Choroid plexus epithelial cell (primary cell): ENCODE data around the gene LMF1.
"Not testable (repeated sequence)": the region's sequence is repeated elsewhere in the genome, so short reads cannot be mapped to it uniquely, and the experiment has no call there.

Experiments used
- DNase-seq: peaks from one replicate; pipeline ENCODE4 v3.0.0-alpha.2; 2010; ENCODE audit warnings: low read depth
- H3K4me3 ChIP-seq: 2 replicates; pipeline ENCODE4 v1.5.1; 2011; ENCODE audit warnings: low read depth, mild to moderate bottlenecking, control low read depth, low read length, moderate library complexity
- TF ChIP-seq, protein P1 (sequence below): conservative IDR thresholded peaks from 2 replicates; pipeline ENCODE4 v1.5.1; 2011; ENCODE audit warnings: low read depth, mild to moderate bottlenecking, control low read depth, inconsistent platforms, low read length, moderate library complexity

The LMF1 gene

DNA sequence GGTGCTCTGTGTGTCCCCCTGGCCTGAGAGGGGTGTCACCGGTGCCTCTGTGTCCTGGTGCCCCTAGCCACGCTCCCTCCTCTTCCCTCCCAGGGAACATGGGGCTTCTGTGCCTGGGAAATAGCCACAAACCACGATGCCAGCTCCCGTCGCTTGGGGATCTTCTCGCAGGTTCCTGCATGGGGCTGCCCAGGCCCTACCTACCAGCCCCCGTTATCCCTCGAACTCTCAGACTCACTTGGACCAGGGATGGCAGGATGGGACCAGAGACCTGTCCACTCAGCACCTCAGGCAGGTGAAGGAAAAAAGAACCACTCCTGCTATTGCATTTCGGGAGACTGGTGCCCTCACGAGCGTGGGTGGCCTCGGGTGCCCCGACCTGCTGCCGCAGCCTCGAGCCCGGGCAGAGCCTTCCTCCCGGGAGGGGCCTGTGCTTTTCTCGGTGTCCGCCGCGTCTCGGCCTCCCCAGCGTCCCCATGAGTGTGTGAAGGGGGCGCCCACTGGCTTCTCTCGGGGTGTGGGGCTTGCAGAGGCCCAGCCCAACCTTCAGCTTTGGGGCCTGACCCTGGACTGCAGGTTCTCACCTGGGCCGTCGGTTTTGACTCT, 129.2 kb downstream of the LMF1 start:
- no peak overlapping the region for H3K4me3 ChIP-seq
- TF ChIP-seq, protein P1, sequence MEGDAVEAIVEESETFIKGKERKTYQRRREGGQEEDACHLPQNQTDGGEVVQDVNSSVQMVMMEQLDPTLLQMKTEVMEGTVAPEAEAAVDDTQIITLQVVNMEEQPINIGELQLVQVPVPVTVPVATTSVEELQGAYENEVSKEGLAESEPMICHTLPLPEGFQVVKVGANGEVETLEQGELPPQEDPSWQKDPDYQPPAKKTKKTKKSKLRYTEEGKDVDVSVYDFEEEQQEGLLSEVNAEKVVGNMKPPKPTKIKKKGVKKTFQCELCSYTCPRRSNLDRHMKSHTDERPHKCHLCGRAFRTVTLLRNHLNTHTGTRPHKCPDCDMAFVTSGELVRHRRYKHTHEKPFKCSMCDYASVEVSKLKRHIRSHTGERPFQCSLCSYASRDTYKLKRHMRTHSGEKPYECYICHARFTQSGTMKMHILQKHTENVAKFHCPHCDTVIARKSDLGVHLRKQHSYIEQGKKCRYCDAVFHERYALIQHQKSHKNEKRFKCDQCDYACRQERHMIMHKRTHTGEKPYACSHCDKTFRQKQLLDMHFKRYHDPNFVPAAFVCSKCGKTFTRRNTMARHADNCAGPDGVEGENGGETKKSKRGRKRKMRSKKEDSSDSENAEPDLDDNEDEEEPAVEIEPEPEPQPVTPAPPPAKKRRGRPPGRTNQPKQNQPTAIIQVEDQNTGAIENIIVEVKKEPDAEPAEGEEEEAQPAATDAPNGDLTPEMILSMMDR: no peak
- no peak for DNase-seq

DNA sequence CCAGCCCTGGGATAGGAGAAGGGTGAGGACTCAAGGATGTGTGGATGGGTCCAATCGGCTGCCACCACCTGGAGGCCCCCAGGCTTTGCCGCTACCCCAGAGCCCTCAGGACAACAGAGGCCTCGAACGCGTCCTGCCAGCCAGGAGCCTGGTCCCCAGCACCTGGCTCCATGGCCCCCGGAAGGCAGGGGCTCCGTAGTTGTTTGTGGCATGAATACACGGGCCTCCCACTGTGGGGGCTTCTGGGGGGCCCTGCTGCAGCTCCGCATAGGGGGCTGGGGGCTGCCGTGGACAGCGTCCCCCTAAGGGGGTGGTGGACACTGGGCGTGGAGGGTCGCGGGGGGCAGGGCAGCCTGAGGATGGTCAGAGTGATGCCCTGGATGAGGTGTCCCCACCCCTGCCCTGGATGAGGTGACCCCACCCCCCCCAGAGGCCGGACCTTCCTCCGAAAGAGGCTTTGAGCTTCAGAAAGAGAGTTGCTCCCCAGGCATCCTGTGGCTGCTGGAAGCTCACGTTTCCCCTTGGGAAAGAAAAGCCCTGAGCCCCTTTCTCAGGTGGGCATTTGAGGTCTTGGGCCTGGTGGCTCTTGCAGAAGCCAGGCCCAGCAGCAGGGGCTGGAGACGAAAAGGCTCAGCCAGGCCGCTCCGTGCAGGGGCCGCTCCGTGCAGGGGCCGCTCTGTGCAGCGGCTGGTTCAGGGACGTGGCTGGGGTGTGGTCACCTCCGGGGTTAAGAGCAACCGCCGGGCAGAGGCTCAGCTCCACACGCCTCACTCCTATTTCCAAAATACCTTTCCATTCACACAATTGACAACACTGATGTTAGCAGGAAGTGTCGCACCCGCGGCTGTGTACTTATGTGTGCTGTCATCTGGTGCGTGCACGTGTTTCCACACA, 130.0 kb downstream of the LMF1 start:
- TF ChIP-seq, protein P1: no peak
- H3K4me3 ChIP-seq: no peak overlapping the region
- no peak for DNase-seq

DNA sequence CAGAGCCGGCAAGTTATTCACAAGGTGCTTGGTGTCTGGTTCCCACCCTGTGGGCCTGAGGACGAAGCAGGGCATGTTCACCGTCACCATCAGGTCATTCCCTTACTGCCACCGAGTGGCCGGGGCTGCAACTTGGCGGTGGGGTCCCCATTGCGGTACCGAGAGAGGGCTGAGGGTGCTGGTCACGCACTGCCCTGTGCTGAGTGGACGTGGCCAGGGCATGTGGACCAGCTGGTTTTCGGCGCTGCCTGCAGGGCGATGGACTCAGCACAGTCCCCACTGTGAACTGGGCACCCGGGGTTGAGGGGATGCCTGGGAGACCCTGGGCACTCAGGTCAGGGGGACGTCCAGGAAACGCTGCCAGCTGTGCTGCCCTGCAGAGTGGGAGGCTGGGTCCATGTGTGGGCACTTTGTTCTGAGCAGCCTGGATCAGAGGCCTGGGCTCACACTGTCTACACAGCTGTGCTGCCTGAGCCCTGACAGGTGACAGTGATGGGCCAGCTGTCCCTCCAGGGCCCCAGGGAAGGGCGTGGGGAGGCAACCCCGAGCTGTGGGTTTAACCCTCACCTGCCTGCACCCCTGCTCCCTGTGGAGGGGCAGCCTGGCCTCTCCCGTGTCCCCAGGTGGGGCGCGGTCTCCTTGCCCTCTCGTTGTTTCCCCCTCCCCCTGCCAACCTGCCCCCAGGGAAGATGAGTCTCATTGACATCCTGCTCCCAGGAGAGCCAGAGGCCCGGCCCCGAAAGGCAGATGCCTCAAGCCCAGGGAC, 131.0 kb downstream of the LMF1 start:
- no peak for DNase-seq
- TF ChIP-seq, protein P1: no peak

DNA sequence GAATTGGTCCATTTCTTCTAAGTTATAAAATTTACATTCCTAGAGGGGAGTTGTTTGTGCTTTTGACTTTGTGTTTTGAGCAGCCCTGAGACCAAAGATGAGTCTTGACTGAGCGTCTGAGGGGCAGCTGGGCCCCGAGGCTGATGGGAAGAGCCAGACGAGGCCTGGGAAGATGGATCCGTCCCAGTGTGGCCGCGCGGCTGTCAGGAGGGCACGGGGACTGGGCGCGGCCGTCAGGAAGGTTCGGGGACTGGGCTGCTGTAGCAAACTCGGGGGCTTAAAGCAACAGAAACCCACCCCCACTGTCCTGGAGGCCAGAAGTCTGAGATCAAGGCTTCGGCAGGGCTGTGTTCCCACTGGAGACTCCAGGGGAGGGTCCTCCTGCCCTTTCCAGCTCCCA, 132.0 kb downstream of the LMF1 start:
- no peak for DNase-seq
- TF ChIP-seq, protein P1: no peak
- H3K4me3 ChIP-seq: no peak overlapping the region

More for the DNA sequence above, 131.0 kb downstream of the LMF1 start:
- H3K4me3 ChIP-seq: no peak overlapping the region

DNA sequence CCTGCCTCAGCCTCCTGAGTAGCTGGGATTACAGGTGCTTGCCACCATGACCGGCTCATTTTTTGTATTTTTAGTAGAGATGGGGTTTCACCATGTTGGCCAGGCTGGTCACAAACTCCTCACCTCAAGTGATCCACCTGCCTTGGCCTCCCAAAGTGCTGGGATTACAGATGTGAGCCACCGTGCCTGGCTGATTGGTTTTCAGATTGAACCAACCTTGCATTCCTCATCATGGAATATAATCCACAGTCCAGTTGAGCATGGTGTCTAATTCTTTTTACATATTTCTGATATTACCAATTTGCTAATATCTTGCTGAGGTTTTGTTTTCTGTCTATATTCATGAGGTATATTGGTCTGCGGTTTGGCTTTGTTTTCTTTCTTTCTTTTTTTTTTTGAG, 134.0 kb downstream of the LMF1 start:
- not testable (repeated sequence) for DNase-seq, H3K4me3 ChIP-seq

DNA sequence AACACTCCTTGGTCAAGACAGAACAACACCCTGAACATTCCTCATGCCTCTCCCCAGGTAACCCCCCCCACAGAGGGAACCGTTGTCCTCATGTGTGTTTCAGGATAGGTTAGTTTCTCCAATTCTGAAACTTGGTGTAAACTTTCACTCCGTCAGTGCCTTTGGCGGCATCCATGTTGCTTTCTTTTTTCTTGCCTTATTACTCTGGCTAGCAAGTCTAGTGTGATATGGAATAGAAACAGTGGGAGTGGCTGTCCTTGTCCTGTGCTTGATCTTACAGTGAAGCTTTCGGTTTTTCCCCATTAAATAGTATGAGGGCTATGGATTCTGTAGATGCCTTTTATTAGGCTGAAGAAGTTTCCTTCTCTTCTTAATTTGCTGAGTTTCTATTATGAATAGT, 134.6 kb downstream of the LMF1 start:
- TF ChIP-seq, protein P1: no peak
- no peak overlapping the region for H3K4me3 ChIP-seq
- DNase-seq: no peak

DNA sequence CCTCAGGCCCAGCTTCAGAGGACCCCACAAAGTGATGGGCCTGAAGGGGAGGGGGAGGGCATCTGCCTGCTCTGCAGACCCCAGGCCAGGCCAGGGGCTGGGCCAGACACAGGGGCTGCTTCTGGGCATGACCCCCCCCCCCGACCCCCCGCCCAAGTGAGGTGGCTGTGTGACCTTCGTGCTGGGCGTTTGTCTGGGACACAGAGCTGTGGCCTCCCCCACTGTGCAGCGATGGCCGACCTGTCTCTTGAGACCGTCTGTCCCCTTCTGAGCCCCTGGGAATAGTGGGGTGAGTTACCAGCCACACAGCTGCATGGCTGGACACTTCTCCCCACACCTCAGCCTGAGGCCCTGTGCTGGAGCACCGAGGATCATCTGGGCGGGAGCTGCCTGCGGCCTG, 135.4 kb downstream of the LMF1 start:
- no peak for DNase-seq
- TF ChIP-seq, protein P1: no peak
- no peak overlapping the region for H3K4me3 ChIP-seq
